H9 (cell line): Measurements from ENCODE around the gene SYT17. TPM values are rescaled to one million over a fixed set of nuclear protein-coding genes. Genes with fewer than 3 reads are reported as not detected.

Experiments used
- DNase-seq: peaks from one replicate; pipeline ENCODE4 v3.0.0-alpha.2; 2017
- H2AFZ ChIP-seq: one replicate; pipeline ENCODE4 v1.6.1; 2013; ENCODE audit warnings: mild to moderate bottlenecking, low read length, control low read depth, moderate library complexity
- H2AK5ac ChIP-seq: 2 replicates; pipeline ENCODE4 v1.6.1; 2013; ENCODE audit warnings: low read length, control low read depth, mixed read lengths; ENCODE audit not compliant: insufficient read length
- H2BK120ac ChIP-seq: one replicate; pipeline ENCODE4 v1.6.1; 2013; ENCODE audit warnings: low read depth, mild to moderate bottlenecking, low read length, control low read depth, inconsistent platforms; ENCODE audit not compliant: poor library complexity, severe bottlenecking
- H2BK12ac ChIP-seq: 2 replicates; pipeline ENCODE4 v1.6.1; 2013; ENCODE audit warnings: low read length, control low read depth, mixed read lengths, low read depth; ENCODE audit not compliant: insufficient read length
- H2BK15ac ChIP-seq: 2 replicates; pipeline ENCODE4 v1.6.1; 2013; ENCODE audit warnings: low read depth, low read length, control low read depth
- H2BK20ac ChIP-seq: one replicate; pipeline ENCODE4 v1.6.1; 2013; ENCODE audit warnings: low read depth, mild to moderate bottlenecking, low read length, control low read depth, inconsistent platforms; ENCODE audit not compliant: poor library complexity, severe bottlenecking
- H2BK5ac ChIP-seq: 2 replicates; pipeline ENCODE4 v1.6.1; 2013; ENCODE audit warnings: low read length, control low read depth, mixed read lengths; ENCODE audit not compliant: insufficient read length
- H3K14ac ChIP-seq: 2 replicates; pipeline ENCODE4 v1.6.1; 2013; ENCODE audit warnings: low read length, control low read depth; ENCODE audit not compliant: insufficient read depth
- H3K18ac ChIP-seq: 2 replicates; pipeline ENCODE4 v1.6.1; 2013; ENCODE audit warnings: low read depth, mild to moderate bottlenecking, mixed read lengths, low read length, control low read depth; ENCODE audit not compliant: insufficient read length
- H3K23ac ChIP-seq: 2 replicates; pipeline ENCODE4 v1.6.1; 2013; ENCODE audit warnings: low read length, control low read depth, mixed read lengths, low read depth; ENCODE audit not compliant: insufficient read length
- H3K23me2 ChIP-seq: 2 replicates; pipeline ENCODE4 v1.6.1; 2013; ENCODE audit warnings: low read depth, mild to moderate bottlenecking, mixed read lengths, low read length, control low read depth; ENCODE audit not compliant: insufficient read length, poor library complexity, severe bottlenecking
- H3K27ac ChIP-seq: 2 replicates; pipeline ENCODE4 v1.5.1; 2013; ENCODE audit warnings: low read length, control low read depth, mixed read lengths, low read depth; ENCODE audit not compliant: insufficient read length
- H3K27me3 ChIP-seq: 2 replicates; pipeline ENCODE4 v1.6.1; 2013; ENCODE audit warnings: low read length, control low read depth, inconsistent platforms; ENCODE audit not compliant: insufficient read depth
- H3K4ac ChIP-seq: 2 replicates; pipeline ENCODE4 v1.6.1; 2013; ENCODE audit warnings: low read depth, mild to moderate bottlenecking, control low read depth, inconsistent platforms, low read length, moderate library complexity
- H3K4me1 ChIP-seq: 2 replicates; pipeline ENCODE4 v1.6.1; 2013; ENCODE audit warnings: low read length, control low read depth, inconsistent platforms; ENCODE audit not compliant: insufficient read depth
- H3K4me2 ChIP-seq: 2 replicates; pipeline ENCODE4 v1.6.1; 2013; ENCODE audit warnings: low read length, control low read depth, mixed read lengths; ENCODE audit not compliant: insufficient read length, insufficient read depth
- H3K56ac ChIP-seq: 2 replicates; pipeline ENCODE4 v1.6.1; 2013; ENCODE audit warnings: low read depth, mild to moderate bottlenecking, mixed read lengths, low read length, control low read depth; ENCODE audit not compliant: insufficient read length
- H3K79me1 ChIP-seq: 2 replicates; pipeline ENCODE4 v1.6.1; 2013; ENCODE audit warnings: low read depth, mild to moderate bottlenecking, moderate library complexity, low read length, control low read depth, inconsistent platforms; ENCODE audit not compliant: insufficient read depth, poor library complexity, severe bottlenecking
- H3K79me2 ChIP-seq: 2 replicates; pipeline ENCODE4 v1.6.1; 2013; ENCODE audit warnings: low read length, control low read depth, inconsistent platforms; ENCODE audit not compliant: insufficient read depth
- H3K9ac ChIP-seq: 2 replicates; pipeline ENCODE4 v1.6.1; 2013; ENCODE audit warnings: low read length, control low read depth, mixed read lengths; ENCODE audit not compliant: insufficient read length; ENCODE audit errors: extremely low read depth
- H3K9me3 ChIP-seq: one replicate; pipeline ENCODE4 v1.6.1; 2013; ENCODE audit warnings: low read depth, low read length, inconsistent platforms; ENCODE audit not compliant: control insufficient read depth
- H3T11ph ChIP-seq: one replicate; pipeline ENCODE4 v1.6.1; 2013; ENCODE audit warnings: mild to moderate bottlenecking, low read length, control low read depth, inconsistent platforms
- H4K20me1 ChIP-seq: one replicate; pipeline ENCODE4 v1.6.1; 2013; ENCODE audit not compliant: control insufficient read depth, insufficient read length, insufficient read depth
- H4K5ac ChIP-seq: 2 replicates; pipeline ENCODE4 v1.6.1; 2013; ENCODE audit warnings: low read depth, mild to moderate bottlenecking, mixed read lengths, low read length, control low read depth; ENCODE audit not compliant: insufficient read length
- H4K8ac ChIP-seq: replicated peaks from 2 replicates; pipeline ENCODE4 v1.6.1; 2013; ENCODE audit warnings: low read length, control low read depth, mixed read lengths, low read depth; ENCODE audit not compliant: insufficient read length
- H4K91ac ChIP-seq: 2 replicates; pipeline ENCODE4 v1.6.1; 2013; ENCODE audit warnings: low read depth, mild to moderate bottlenecking, moderate library complexity, mixed read lengths, low read length, control low read depth; ENCODE audit not compliant: insufficient read length
- H3K27ac Mint-ChIP-seq, 3 experiments: 2 replicates in 2 of 3; 3 replicates in 1 of 3; pipeline ENCODE4 v1.8.0; 2020 to 2021; ENCODE audit warnings: mixed read lengths in 3 of 3, mild to moderate bottlenecking in 1 of 3, moderate library complexity in 1 of 3
- H3K27me3 Mint-ChIP-seq: 2 replicates; pipeline ENCODE4 v1.8.0; 2021; ENCODE audit warnings: low read depth, mild to moderate bottlenecking, moderate library complexity, mixed read lengths
- H3K36me3 Mint-ChIP-seq, 3 experiments: 2 replicates in 2 of 3; 3 replicates in 1 of 3; pipeline ENCODE4 v1.8.0; 2020 to 2021; ENCODE audit warnings: low read depth in 3 of 3, mixed read lengths in 3 of 3; ENCODE audit not compliant: insufficient read depth in 1 of 3
- H3K4me1 Mint-ChIP-seq, 2 experiments: 2 replicates each; pipeline ENCODE4 v1.8.0; 2020; ENCODE audit warnings: mixed read lengths in 2 of 2
- H3K4me3 Mint-ChIP-seq, 2 experiments: 2 replicates in 1 of 2; 3 replicates in 1 of 2; pipeline ENCODE4 v1.8.0; 2020 to 2021; ENCODE audit warnings: mild to moderate bottlenecking in 2 of 2, mixed read lengths in 2 of 2, moderate library complexity in 1 of 2
- H3K9me3 Mint-ChIP-seq, 2 experiments: 2 replicates in 1 of 2; 3 replicates in 1 of 2; pipeline ENCODE4 v1.8.0; 2020; ENCODE audit warnings: mild to moderate bottlenecking in 2 of 2, mixed read lengths in 2 of 2, moderate library complexity in 1 of 2
- WGBS: extraction: QIAGEN DNeasy Blood & Tissue Kit; methylation state at CpG from one replicate; pipeline ENCODE4 v1.1.7; 2013; ENCODE audit warnings: missing lambda C conversion rate, low lambda C conversion rate, mixed read lengths; ENCODE audit not compliant: insufficient read length; ENCODE audit errors: extremely low coverage; 5-methylcytosine and 5-hydroxymethylcytosine counted together
- total RNA-seq: library from RNA; stranded (reverse); gene quantifications from 2 replicates; pipeline ENCODE4 v1.2.1, GENCODE V29; 2021
- TF ChIP-seq, protein P1 (sequence below): fragments of 200-600 bp; sonication (generic); conservative IDR thresholded peaks from 3 replicates; pipeline ENCODE4 v1.8.0; 2021; ENCODE audit warnings: antibody characterized with exemption, mild to moderate bottlenecking

Gene SYT17
- total RNA-seq, 1 experiment from 2014 or later, result 3.0 TPM

DNA sequence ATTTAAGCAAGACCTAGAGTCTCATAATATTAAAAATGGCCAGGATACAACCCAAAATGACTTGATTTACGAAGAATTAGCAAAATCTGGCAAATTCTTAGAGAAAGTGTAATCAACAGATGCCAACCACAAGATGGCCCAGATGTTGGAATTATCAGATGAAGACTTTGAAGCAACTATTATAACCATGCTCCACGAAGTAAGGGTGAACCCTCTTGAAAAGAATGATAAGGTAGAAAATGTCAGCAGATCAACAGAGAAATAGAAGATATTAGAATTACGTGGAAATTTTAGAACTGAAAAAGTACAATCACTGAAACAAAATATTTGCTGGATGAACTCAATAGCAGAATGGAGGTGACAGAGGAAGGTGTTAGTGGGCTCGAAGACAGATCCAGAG, 67.4 kb downstream of the SYT17 start:
- Histone ChIP-seq H3K23me2 (no peaks in the 10 kb centered on the region), H3K4ac (no peak overlapping the region), H4K91ac (no peak overlapping the region), H2BK120ac (no peak overlapping the region), H3K27ac (no peak overlapping the region), H3K9ac (no peak overlapping the region), H2AK5ac (no peak overlapping the region), H2BK12ac (no peak overlapping the region), H3K27me3 (no peaks in the 10 kb centered on the region), H3K9me3 (peaks cover 8% of the 10 kb centered on the region), H3K56ac (no peak overlapping the region), H2BK15ac (no peak overlapping the region), H3K79me1 (no peaks in the 10 kb centered on the region), H2BK20ac (no peak overlapping the region), H3T11ph (no peak overlapping the region), H2BK5ac (no peak overlapping the region), H3K4me2 (no peak overlapping the region), H2AFZ (no peak overlapping the region), H4K20me1 (no peaks in the 10 kb centered on the region), H4K5ac (no peak overlapping the region), H3K79me2 (no peaks in the 10 kb centered on the region), H3K18ac (no peak overlapping the region), H3K23ac (no peak overlapping the region), H3K4me1 (peaks cover 5% of the 10 kb centered on the region; the same call in 1 of the 2 replicates), H4K8ac (no peak overlapping the region), H3K14ac (no peak overlapping the region)
- peaks cover 17 to 19% of the 10 kb centered on the region in 2 experiments for H3K9me3 Mint-ChIP-seq
- H3K36me3 Mint-ChIP-seq, result peaks cover 4 to 22% (median 11%) of the 10 kb centered on the region in 3 experiments; a peak in 5 of 7 replicates
- peaks cover 2% of the 10 kb centered on the region; the same call in 1 of the 2 replicates for H3K27me3 Mint-ChIP-seq
- no peak for DNase-seq
- H3K4me1 Mint-ChIP-seq, result peaks cover 9% of the 10 kb centered on the region in 2 experiments
- TF ChIP-seq, protein P1, sequence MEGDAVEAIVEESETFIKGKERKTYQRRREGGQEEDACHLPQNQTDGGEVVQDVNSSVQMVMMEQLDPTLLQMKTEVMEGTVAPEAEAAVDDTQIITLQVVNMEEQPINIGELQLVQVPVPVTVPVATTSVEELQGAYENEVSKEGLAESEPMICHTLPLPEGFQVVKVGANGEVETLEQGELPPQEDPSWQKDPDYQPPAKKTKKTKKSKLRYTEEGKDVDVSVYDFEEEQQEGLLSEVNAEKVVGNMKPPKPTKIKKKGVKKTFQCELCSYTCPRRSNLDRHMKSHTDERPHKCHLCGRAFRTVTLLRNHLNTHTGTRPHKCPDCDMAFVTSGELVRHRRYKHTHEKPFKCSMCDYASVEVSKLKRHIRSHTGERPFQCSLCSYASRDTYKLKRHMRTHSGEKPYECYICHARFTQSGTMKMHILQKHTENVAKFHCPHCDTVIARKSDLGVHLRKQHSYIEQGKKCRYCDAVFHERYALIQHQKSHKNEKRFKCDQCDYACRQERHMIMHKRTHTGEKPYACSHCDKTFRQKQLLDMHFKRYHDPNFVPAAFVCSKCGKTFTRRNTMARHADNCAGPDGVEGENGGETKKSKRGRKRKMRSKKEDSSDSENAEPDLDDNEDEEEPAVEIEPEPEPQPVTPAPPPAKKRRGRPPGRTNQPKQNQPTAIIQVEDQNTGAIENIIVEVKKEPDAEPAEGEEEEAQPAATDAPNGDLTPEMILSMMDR, result no peak
- WGBS, result no CpG with 5 or more reads among the region's 4 CpGs
- no peak overlapping the region for H3K27ac Mint-ChIP-seq
- no peak overlapping the region for H3K4me3 Mint-ChIP-seq
